HG03520 (cell line): ENCODE data around the gene TES.
"Not testable (repeated sequence)": the region's sequence is repeated elsewhere in the genome, so short reads cannot be mapped to it uniquely, and the experiment has no call there.

Experiments used
- ATAC-seq: cut with Tn5 transposase; IDR thresholded peaks from one replicate; pipeline ENCODE4 v1.9.1; 2021; ENCODE audit warnings: mild to moderate bottlenecking, moderate library complexity; ENCODE audit not compliant: unreplicated experiment

TES gene

DNA sequence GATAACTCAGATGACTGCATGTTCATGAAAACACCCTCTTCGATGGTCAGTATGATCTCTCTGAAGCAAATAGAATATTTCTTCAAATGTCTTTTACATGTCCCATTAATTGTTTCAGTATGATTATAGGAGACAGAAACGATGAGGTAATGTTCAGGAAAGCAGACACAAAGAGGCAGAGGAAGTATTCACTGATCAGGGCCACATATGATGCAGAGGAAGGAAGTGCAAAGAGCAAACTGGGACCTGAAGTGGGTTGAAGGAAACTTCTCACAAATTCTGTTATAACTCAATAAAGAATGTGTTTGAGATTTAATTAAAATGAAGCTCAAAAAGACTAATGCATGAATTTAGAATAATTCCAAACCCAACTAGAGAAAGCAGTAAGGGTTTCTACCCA, 70.5 kb downstream of the TES start:
- ATAC-seq: no peak

GRCh38 chr7:116283595-116284204, 73.4 kb downstream of the TES start:
- no peak for ATAC-seq

DNA sequence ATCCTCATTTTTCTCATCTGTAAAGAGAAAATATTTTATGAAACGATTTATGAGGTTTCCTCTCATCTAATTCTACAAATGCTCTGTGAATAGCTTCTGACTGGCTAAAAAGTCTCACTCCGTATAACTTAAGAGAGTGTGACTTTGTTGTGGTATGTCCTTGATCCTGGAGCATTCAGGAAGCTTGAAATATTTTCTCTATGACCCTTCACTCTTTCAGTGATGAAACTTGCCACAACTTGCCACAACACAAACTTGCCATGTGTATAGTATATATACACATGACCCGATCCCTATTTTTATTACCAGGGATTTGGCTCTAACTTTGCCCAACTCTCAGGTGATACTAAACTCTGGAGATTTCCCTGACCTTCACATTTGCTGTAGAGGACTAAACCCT, 74.1 kb downstream of the TES start:
- ATAC-seq: no peak

GRCh38 chr7:116285252-116285651, 74.9 kb downstream of the TES start:
- no peak for ATAC-seq

GRCh38 chr7:116290740-116291139, 80.4 kb downstream of the TES start:
- no peak for ATAC-seq

- ATAC-seq: no peak
Measured at GRCh38 chr7:116291937-116292336, 81.6 kb downstream of the TES start.

GRCh38 chr7:116292381-116292780, 82.0 kb downstream of the TES start:
- ATAC-seq: no peak

DNA sequence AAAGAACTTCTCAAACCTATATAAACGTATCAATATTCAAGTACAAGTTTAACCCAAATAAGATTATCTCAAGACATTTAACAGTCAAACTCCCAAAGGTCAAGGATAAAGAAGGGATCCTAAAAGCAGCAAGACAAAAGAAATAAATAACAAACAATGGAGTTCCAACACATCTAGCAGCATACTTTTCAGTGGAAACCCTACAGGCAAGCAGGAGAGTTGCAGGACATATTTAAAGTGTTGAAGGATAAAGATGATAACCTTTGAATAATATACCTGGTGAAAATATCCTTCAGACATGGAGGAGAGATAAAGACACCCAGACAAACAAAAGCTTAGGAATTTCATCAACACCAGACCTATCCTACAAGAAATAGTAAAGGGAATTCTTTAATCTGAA, 82.8 kb downstream of the TES start:
- ATAC-seq: no peak

DNA sequence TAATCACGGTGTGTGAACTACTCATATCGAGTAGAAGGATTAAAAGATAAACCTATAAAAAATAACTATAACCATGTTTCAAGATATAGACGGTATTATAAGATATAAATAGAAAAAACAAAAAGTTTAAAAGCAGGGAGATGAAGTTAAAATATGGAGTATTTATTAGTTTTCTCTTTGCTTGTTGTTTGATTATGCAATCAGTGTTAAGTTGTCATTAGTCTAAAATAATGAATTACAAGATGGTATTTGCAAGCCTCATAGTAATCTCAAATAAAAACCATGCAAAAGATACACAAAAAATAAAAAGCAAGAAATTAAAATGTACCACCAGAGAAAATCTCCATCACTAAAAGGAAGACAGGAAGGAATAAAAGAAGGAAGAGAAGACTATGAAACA, 83.3 kb downstream of the TES start:
- no peak for ATAC-seq

GRCh38 chr7:116295903-116296302, 85.6 kb downstream of the TES start:
- not testable (repeated sequence) for ATAC-seq

DNA sequence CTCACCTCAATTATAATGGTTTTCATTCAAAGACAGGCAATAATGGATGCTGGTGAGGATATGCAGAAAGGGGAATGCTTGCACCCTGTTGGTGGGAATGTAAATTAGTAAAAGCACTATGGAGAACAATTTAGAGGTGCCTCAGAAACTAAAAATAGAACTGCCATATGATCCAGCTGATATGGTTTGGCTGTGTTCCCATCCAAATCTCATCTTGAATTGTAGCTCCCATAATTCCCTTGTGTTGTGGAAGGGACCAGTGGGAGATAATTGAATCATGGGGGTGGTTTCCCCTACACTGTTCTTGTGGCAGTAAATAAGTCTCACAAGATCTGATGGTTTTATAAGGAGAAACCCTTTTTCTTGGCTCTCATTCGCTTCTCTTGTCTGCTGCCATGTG, 87.7 kb downstream of the TES start:
- ATAC-seq: no peak

GRCh38 chr7:116298576-116298975, 88.2 kb downstream of the TES start:
- no peak for ATAC-seq

- no peak for ATAC-seq
Measured at GRCh38 chr7:116305485-116306408, 95.4 kb downstream of the TES start.

GRCh38 chr7:116306409-116307048, 96.2 kb downstream of the TES start:
- ATAC-seq: no peak

GRCh38 chr7:116307253-116307652, 96.9 kb downstream of the TES start:
- ATAC-seq: no peak
